NCI-H2107 treated with DMSO at 0.1 percent for 48 hours (cell line): ENCODE measurements around the gene UNC45B.
"Not testable (repeated sequence)": the region's sequence is repeated elsewhere in the genome, so short reads cannot be mapped to it uniquely, and the experiment has no call there.

Experiments used
- DNase-seq: peaks from one replicate; lab custom pipeline; 2025; ENCODE audit not compliant: unreplicated experiment; lab: John Stamatoyannopoulos, UW

UNC45B gene

DNA sequence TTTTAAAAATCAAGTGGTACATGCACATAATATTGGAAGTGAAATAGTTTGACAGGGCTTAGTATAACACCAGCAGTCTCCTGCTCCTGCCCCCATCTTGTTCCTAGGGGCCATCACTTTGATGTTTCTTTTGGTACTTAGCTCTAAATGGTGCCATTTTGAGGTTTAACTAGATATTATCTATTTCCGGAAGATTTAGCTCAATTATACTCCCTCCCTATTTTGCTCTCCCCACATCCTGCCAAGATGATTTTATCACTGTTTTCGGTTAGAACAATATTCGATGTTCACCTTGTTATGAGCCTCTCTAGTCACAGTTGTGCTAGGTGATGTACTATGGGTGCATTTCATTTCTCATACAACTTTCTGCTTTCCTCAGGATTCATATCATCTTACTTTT is 66.6 kb downstream of the UNC45B start:
- no peak for DNase-seq

DNA sequence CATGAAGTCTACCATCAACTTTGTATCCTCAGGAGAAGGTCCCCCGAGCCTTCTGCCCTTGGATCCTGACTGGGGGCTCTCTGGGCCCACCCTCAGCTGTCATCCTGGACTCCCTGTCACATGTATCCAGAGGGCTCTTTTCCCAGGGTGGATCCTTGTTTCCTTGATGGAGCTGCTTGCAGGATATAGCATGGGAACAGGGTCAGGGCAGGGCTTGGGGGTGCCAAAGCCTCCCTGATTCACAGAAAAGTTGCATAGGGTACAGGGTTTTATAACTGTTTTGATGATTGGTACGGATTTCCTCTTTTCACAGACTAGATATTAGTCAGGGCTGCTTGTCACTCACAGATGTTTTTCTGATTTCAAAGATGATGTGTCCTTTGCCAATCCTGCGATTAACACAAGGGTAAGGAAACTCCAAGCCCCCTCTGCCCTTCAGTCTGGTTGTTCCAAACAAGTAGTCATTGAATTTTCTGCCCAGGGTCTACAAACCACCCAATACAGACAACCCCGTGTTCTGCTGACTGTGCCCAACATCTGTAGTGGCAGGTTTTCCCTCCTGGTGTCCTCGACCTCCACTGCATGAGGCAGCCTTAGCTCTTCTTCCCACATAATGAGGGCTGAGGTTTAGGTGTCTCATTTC is 67.1 kb downstream of the UNC45B start:
- DNase-seq = no peak

DNA sequence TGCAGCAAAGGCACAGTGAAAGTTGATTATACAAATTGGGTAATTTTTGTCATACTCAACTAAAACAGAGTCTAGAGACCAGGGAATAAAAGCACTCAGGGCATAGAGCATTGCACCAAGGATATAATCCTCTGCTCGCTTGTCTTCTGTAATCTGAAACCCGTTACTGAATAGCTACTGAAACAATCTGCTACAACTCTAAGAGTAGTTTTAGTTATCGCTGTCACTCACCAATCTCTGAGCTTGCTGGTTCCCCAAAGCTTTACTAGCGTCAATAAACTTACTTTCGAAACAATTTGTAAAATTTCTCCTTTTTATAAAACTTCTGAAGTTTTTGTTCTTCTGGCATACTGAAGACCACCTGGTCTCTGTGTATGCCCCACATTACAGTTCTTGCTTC is 69.5 kb downstream of the UNC45B start:
- DNase-seq = peak; percentile 15

DNA sequence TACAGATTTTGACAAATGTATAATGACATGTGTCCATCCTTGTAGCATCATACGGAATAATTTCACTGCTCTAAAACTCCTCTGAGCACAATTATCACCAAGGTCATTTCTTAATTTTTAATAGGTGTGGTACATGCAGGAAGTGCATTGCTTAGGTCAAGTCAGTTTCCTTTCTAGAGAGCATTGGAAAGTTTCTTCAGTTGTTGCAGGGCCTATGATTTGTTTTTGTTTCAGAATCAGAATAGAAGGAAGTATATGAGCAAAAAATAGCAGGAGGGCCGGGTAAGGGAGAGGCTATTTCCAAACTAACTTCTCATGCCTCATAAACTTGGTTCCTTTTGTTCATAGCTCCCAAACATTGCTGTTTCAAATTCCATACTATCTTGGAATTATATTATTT is 71.3 kb downstream of the UNC45B start:
- DNase-seq = no peak

DNA sequence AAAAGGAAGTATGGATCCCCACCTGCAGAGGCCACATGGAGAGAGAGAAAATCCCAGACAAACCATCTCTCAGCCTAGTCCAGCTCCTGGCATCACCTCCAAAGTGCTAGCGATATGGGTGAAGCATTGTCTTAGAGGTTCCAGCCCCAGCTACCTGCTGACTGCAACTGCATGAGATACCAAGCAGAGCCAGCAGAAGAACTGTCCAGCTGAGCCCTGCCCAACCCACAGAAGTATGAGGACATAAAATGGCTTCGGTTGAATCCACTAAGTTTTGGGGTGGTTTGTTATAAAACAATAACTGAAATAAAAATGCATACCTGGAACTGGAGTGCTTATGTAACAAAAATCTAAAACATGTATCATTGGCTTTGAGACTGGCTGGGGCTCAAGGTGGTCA is 74.8 kb downstream of the UNC45B start:
- no peak for DNase-seq

DNA sequence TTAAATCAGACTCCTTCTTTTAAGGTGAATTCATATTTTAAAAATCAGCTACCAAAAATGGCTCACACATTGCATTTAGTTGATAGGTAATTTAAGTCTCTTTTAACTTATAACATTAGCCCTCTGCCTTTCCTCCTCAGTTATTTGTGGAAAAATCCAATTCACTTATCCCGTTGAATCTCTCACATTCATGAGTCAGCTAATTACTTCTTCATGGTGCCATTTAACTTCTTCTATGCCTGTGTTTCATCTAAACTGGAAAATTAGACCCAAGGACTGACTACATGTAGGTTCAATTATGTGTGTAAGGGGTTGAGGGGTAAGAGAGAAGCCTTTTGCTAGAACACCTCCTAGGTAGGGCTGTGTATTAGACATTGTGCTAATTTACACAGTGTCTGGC is 76.8 kb downstream of the UNC45B start:
- DNase-seq = no peak

DNA sequence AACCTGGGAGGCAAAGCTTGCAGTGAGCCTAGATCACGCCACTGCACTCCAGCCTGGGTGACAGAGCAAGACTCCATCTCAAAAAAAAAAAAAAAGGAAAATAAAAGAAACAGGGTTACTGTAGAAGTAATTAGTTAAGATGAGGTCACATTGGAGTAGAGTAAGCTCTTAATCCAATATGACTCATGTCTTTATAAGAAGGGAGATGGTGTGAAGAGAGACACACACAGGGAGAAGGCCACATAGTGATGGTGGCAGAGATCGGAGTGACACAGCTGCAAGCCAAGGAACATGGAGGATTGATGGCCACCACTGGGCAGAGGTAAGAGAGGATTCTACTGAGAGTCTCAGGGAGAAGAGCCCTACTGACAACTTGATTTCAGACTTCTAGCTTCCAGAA is 79.9 kb downstream of the UNC45B start:
- DNase-seq = no peak

DNA sequence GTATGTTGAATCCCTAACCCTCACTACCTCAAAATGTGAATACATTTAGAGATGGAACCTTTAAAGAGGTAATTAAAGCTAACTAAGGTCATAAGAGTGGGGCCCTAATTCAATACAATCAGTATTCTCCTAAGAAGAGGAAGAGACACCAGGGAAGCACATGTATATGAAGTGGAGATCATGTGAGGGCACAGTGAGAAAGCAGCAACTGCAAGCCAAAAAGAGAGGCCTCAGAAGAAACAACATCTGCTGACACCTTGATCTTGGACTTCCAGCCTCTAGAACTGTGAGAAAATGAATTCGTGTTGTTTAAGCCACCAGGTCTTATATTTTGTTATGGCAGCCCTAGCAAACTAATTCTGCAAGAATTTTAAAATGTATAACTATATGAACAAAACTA is 82.0 kb downstream of the UNC45B start:
- no peak for DNase-seq

DNA sequence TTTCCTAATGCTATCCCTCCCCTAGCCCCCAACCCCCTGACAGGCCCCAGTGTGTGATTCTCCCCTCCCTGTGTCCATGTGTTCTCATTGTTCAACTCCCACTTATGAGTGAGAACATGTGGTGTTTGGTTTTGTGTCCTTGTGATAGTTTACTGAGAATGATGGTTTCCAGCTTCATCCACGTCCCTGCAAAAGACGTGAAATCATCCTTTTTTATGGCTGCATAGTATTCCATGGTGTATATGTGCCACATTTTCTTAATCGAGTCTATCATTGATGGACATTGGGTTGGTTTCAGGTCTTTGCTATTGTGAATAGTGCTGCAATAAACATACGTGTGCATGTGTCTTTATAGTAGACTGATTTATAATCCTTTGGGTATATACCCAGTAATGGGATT is 86.7 kb downstream of the UNC45B start:
- not testable (repeated sequence) for DNase-seq

DNA sequence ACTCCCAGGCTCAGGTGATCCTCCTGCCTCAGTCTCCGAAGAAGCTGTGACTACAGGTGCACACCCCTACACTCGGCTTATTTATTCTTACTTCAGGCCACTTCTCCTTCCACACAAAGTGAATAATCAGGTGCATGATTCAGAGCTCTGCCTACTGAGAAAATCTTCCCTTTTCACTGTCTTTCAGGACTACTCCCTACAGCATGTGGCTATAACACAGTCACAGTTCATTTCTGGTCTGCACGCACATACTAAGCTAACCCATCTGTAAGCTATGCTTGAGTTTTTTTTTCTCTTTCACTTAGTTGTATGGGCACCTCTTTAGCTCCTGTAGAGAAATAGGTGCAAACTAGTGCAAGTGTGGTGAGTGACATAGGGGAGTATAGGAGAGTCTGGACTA is 87.7 kb downstream of the UNC45B start:
- no peak for DNase-seq

DNA sequence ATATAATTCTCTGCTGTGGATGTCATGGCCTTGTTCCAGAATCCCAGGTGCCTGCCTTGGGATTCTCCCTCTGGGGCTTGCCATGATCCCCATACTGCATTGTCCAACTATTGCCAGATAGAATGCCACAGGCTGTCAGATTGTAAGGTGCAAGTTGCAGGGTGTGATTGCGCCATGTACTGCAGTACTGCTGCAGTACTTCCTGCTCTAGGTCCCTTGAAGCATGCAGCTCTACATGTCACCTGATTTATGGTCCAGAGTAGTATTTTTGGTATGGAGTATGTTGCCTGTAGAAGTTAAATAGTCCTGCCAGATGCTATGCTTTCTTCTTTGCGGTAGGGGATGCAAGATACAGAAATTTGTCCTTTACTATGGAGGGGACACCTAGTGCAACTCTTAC is 88.3 kb downstream of the UNC45B start:
- DNase-seq = no peak

DNA sequence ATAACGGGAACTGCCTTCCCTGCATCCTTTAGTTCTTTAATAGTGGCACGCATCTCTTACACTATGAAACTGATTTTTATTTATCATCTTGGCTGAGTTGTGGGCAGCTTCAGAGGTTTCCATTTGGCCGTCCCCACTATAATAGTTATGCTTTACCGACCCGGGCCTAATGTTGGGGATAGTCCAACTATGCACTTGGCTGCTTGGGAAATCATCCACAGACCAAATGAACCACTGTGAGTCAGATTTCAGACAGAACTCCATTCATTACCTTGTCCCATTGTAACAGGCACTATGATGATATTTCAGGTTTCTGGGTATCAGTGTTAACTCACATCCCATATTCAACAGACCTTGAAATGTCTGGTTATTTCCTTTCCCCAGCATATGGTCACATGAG is 89.2 kb downstream of the UNC45B start:
- DNase-seq = no peak

DNA sequence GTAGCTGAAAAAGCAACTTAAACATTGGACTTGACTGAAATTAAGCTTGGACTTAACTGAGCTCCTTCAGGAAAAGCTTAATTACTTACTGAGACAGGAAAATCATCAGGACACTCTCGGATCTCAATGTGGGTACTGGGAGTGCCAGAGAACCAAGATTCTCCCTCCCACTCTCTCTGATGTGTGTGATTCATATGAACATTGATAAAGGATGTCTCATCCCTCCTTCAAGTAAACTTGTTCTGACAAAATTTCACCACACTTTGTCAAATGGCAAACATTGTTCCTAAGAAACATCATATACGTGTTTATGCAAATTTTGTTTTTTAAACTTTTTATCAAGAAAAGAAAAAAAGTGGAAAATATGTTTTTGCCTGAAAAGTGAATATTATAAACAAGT is 91.2 kb downstream of the UNC45B start:
- no peak for DNase-seq
